H1 (cell line): ENCODE data around the gene DENND4C. TPM values are rescaled to one million over a fixed set of nuclear protein-coding genes. Genes with fewer than 3 reads are reported as not detected.

Source experiments
- CTCF ChIA-PET: fragments of 300-600 bp; sonication (Branson Sonifier 250); formaldehyde crosslinking; loops from one replicate; lab custom pipeline; 2021; ENCODE audit not compliant: partially characterized antibody; lab: Charles Lee
- POLR2A ChIA-PET: fragments of 300-600 bp; sonication (Branson Sonifier 250); formaldehyde crosslinking; loops from one replicate; lab custom pipeline; 2021; ENCODE audit warnings: inconsistent platforms; ENCODE audit not compliant: partially characterized antibody; lab: Charles Lee
- DNase-seq, 2 experiments: peaks; one replicate each; pipeline versions ENCODE4 v3.0.0 to v3.0.0-alpha.2; 2010 to 2022; ENCODE audit warnings: low spot score in 2 of 2, low read depth in 1 of 2, mixed read lengths in 1 of 2
- FAIRE-seq: peaks from 2 replicates; lab custom pipeline; 2011; peaks lifted over from hg19 to GRCh38; lab: Jason Lieb, UNC
- H2AFZ ChIP-seq: 2 replicates; pipeline ENCODE4 v1.8.1; 2012; ENCODE audit warnings: low read length, inconsistent platforms
- H2AK5ac ChIP-seq: 2 replicates; pipeline ENCODE4 v1.6.1; 2013; ENCODE audit warnings: low read depth, low read length
- H2BK120ac ChIP-seq: replicated peaks from 2 replicates; pipeline ENCODE3; 2013; ENCODE audit warnings: low read depth, low read length, inconsistent platforms
- H2BK12ac ChIP-seq: 2 replicates; pipeline ENCODE4 v1.6.1; 2013; ENCODE audit warnings: low read depth, low read length
- H2BK15ac ChIP-seq: 2 replicates; pipeline ENCODE4 v1.6.1; 2013; ENCODE audit warnings: low read length
- H2BK20ac ChIP-seq: 2 replicates; pipeline ENCODE4 v1.6.1; 2013; ENCODE audit warnings: low read length
- H2BK5ac ChIP-seq: 2 replicates; pipeline ENCODE4 v1.6.1; 2013; ENCODE audit warnings: low read depth, low read length
- H3K14ac ChIP-seq: 2 replicates; pipeline ENCODE4 v1.6.1; 2013; ENCODE audit warnings: inconsistent platforms; ENCODE audit not compliant: insufficient read length
- H3K18ac ChIP-seq: 2 replicates; pipeline ENCODE4 v1.6.1; 2013; ENCODE audit warnings: low read length; ENCODE audit errors: extremely low read depth
- H3K23ac ChIP-seq: 2 replicates; pipeline ENCODE4 v1.6.1; 2013; ENCODE audit warnings: inconsistent platforms; ENCODE audit not compliant: insufficient read length
- H3K23me2 ChIP-seq: 2 replicates; pipeline ENCODE4 v1.6.1; 2013; ENCODE audit warnings: low read depth, low read length
- H3K27ac ChIP-seq: 2 replicates; pipeline ENCODE4 v1.6.1; 2011; ENCODE audit warnings: low read depth, low read length, inconsistent platforms
- H3K27me3 ChIP-seq, 4 experiments: replicated peaks in 1 of 4; 1 replicate in 1 of 4; 2 replicates in 3 of 4; pipeline versions ENCODE4 v1.6.1 to v1.8.1; 2011 to 2013; ENCODE audit warnings: low read length in 3 of 4, mild to moderate bottlenecking in 3 of 4, inconsistent platforms in 2 of 4, mixed read lengths in 2 of 4, moderate library complexity in 1 of 4; ENCODE audit not compliant: control insufficient read depth in 3 of 4, insufficient read depth in 3 of 4; ENCODE audit errors: extremely low read depth in 1 of 4
- H3K36me3 ChIP-seq, 4 experiments: 2 replicates each; pipeline versions ENCODE4 v1.6.1 to v1.8.1; 2011 to 2013; ENCODE audit warnings: mild to moderate bottlenecking in 4 of 4, low read length in 3 of 4, moderate library complexity in 2 of 4, control low read depth in 1 of 4, inconsistent platforms in 1 of 4; ENCODE audit not compliant: insufficient read depth in 4 of 4, control insufficient read depth in 2 of 4
- H3K4ac ChIP-seq: replicated peaks from 2 replicates; pipeline ENCODE3; 2013; ENCODE audit warnings: low read length, low read depth, mixed read lengths, inconsistent platforms; ENCODE audit not compliant: insufficient read length
- H3K4me1 ChIP-seq, 4 experiments: replicated peaks in 1 of 4; 1 replicate in 1 of 4; 2 replicates in 3 of 4; pipeline versions ENCODE4 v1.6.1 to v1.8.1; 2011 to 2013; ENCODE audit warnings: low read length in 3 of 4, inconsistent platforms in 2 of 4, mixed read lengths in 1 of 4; ENCODE audit not compliant: insufficient read depth in 4 of 4, control insufficient read depth in 3 of 4
- H3K4me2 ChIP-seq, 2 experiments: 2 replicates each; pipeline versions ENCODE4 v1.6.1 to v1.8.1; 2011 to 2013; ENCODE audit warnings: low read depth in 2 of 2, low read length in 2 of 2, control low read depth in 1 of 2, inconsistent platforms in 1 of 2, mild to moderate bottlenecking in 1 of 2; ENCODE audit not compliant: insufficient read depth in 1 of 2
- H3K4me3 ChIP-seq, 4 experiments: fragments of 200-600, 300-600 bp in 1 of 4; sonication (generic), shearing (Covaris generic), sonication (Bioruptor Twin) in 1 of 4; 2 replicates each; pipeline versions ENCODE4 v1.5.1 to v1.8.1; 2011 to 2016; ENCODE audit warnings: low read length in 4 of 4, low read depth in 3 of 4, control low read depth in 2 of 4, inconsistent platforms in 2 of 4, mild to moderate bottlenecking in 2 of 4, mixed read lengths in 1 of 4, moderate library complexity in 1 of 4; ENCODE audit not compliant: insufficient read depth in 2 of 4; ENCODE audit errors: extremely low read depth in 1 of 4
- H3K56ac ChIP-seq: replicated peaks from 2 replicates; pipeline ENCODE3; 2013; ENCODE audit warnings: low read depth, mild to moderate bottlenecking, mixed read lengths, low read length, inconsistent platforms; ENCODE audit not compliant: insufficient read length
- H3K79me1 ChIP-seq: 2 replicates; pipeline ENCODE4 v1.6.1; 2013; ENCODE audit warnings: low read depth, low read length, control low read depth
- H3K79me2 ChIP-seq, 2 experiments: 2 replicates each; pipeline versions ENCODE4 v1.6.1 to v1.8.1; 2012 to 2013; ENCODE audit warnings: low read length in 2 of 2, mild to moderate bottlenecking in 2 of 2, inconsistent platforms in 1 of 2; ENCODE audit not compliant: insufficient read depth in 2 of 2, control insufficient read depth in 1 of 2
- H3K9ac ChIP-seq, 4 experiments: replicated peaks in 1 of 4; 1 replicate in 1 of 4; 2 replicates in 3 of 4; pipeline versions ENCODE4 v1.6.1 to v1.8.1; 2011 to 2013; ENCODE audit warnings: low read depth in 3 of 4, low read length in 3 of 4, control low read depth in 2 of 4, mild to moderate bottlenecking in 2 of 4, moderate library complexity in 2 of 4, inconsistent platforms in 1 of 4; ENCODE audit errors: extremely low read depth in 1 of 4
- H3K9me3 ChIP-seq, 2 experiments: 2 replicates each; pipeline versions ENCODE4 v1.6.1 to v1.8.1; 2012 to 2013; ENCODE audit warnings: mild to moderate bottlenecking in 2 of 2, moderate library complexity in 2 of 2, control low read depth in 1 of 2, inconsistent platforms in 1 of 2, low read depth in 1 of 2, low read length in 1 of 2, mixed read lengths in 1 of 2; ENCODE audit not compliant: insufficient read depth in 2 of 2
- H4K20me1 ChIP-seq, 2 experiments: replicated peaks in 1 of 2; 2 replicates each; pipeline versions ENCODE3 to v1.8.1; 2011 to 2013; ENCODE audit warnings: inconsistent platforms in 2 of 2, low read length in 2 of 2, mild to moderate bottlenecking in 1 of 2; ENCODE audit not compliant: insufficient read depth in 2 of 2, control insufficient read depth in 1 of 2
- H4K5ac ChIP-seq: 2 replicates; pipeline ENCODE4 v1.6.1; 2013; ENCODE audit warnings: low read length, low read depth, mixed read lengths, inconsistent platforms; ENCODE audit not compliant: insufficient read length
- H4K8ac ChIP-seq: 2 replicates; pipeline ENCODE4 v1.8.0; 2013; ENCODE audit warnings: mild to moderate bottlenecking, moderate library complexity, low read length, inconsistent platforms; ENCODE audit not compliant: insufficient read depth; ENCODE audit errors: extremely low read depth
- H4K91ac ChIP-seq: replicated peaks from 2 replicates; pipeline ENCODE3; 2013; ENCODE audit warnings: low read length, mixed read lengths, inconsistent platforms; ENCODE audit not compliant: insufficient read length
- BACH1 ChIP-seq: IDR thresholded peaks from 2 replicates; pipeline ENCODE4 v1.6.1; 2012; ENCODE audit warnings: low read length, improper control_type of control experiment
- BCL11A ChIP-seq, 2 experiments: IDR thresholded peaks; one replicate each; pipeline ENCODE4 v1.6.1; 2011; ENCODE audit warnings: low read depth in 2 of 2, low read length in 2 of 2, mild to moderate bottlenecking in 2 of 2
- BRCA1 ChIP-seq: IDR thresholded peaks from 2 replicates; pipeline ENCODE4 v1.6.1; 2012; ENCODE audit warnings: low read depth, low read length, improper control_type of control experiment
- CREB1 ChIP-seq: IDR thresholded peaks from 2 replicates; pipeline ENCODE4 v1.6.1; 2012; ENCODE audit warnings: inconsistent platforms
- CTBP2 ChIP-seq: IDR thresholded peaks from 2 replicates; pipeline ENCODE4 v1.7.0; 2011; ENCODE audit warnings: borderline replicate concordance, mild to moderate bottlenecking, moderate library complexity, mixed read lengths, low read length; ENCODE audit not compliant: insufficient read depth, insufficient read length
- EP300 ChIP-seq, 2 experiments: IDR thresholded peaks; 1 replicate in 1 of 2; 2 replicates in 1 of 2; pipeline ENCODE4 v1.6.1; 2011 to 2012; ENCODE audit warnings: low read depth in 2 of 2, low read length in 2 of 2, mild to moderate bottlenecking in 2 of 2, borderline replicate concordance in 1 of 2, inconsistent platforms in 1 of 2, moderate library complexity in 1 of 2
- GTF2F1 ChIP-seq: IDR thresholded peaks from 2 replicates; pipeline ENCODE4 v1.6.1; 2012; ENCODE audit warnings: low read depth, low read length, improper control_type of control experiment, borderline replicate concordance
- HDAC6 ChIP-seq: IDR thresholded peaks from one replicate; pipeline ENCODE4 v1.7.1; 2012; ENCODE audit warnings: low read depth, mild to moderate bottlenecking, inconsistent platforms, low read length, moderate library complexity
- JUND ChIP-seq: IDR thresholded peaks from 2 replicates; pipeline ENCODE4 v1.6.1; 2011; ENCODE audit warnings: mild to moderate bottlenecking, improper control_type of control experiment, low read length
- POU5F1 ChIP-seq: IDR thresholded peaks from 2 replicates; pipeline ENCODE4 v1.6.1; 2011; ENCODE audit warnings: low read depth, mild to moderate bottlenecking, low read length, moderate library complexity
- RAD21 ChIP-seq, 2 experiments: IDR thresholded peaks in 1 of 2; conservative IDR thresholded peaks in 1 of 2; 2 replicates each; pipeline ENCODE4 v1.6.1; 2011; ENCODE audit warnings: low read depth in 2 of 2, low read length in 2 of 2, improper control_type of control experiment in 1 of 2, inconsistent platforms in 1 of 2, mild to moderate bottlenecking in 1 of 2, moderate library complexity in 1 of 2
- SAP30 ChIP-seq: fragments of 300-600 bp; sonication (generic); IDR thresholded peaks from 2 replicates; pipeline ENCODE4 v1.7.1; 2012; ENCODE audit warnings: low read length, moderate library complexity, mild to moderate bottlenecking, inconsistent platforms; ENCODE audit not compliant: insufficient read depth, insufficient replicate concordance
- ZNF274 ChIP-seq: IDR thresholded peaks from 2 replicates; pipeline ENCODE4 v1.7.0; 2012; ENCODE audit warnings: low read length, borderline replicate concordance; ENCODE audit errors: extremely low read depth
- WGBS, 2 experiments: shearing (Covaris generic) in 1 of 2; methylation state at CpG; one replicate each; pipeline versions ENCODE4 v1.1.6 to v1.1.7; 2013 to 2015; ENCODE audit warnings: low lambda C conversion rate in 2 of 2, mixed read lengths in 2 of 2, inconsistent platforms in 1 of 2, low coverage in 1 of 2, missing lambda C conversion rate in 1 of 2; ENCODE audit not compliant: insufficient replicate concordance in 2 of 2, insufficient coverage in 1 of 2, insufficient read length in 1 of 2; ENCODE audit errors: extremely low coverage in 1 of 2, missing lambda C conversion rate in 1 of 2; 5-methylcytosine and 5-hydroxymethylcytosine counted together
- polyA plus RNA-seq, 7 experiments: library from polyadenylated mRNA; depleted of rRNA in 3 of 7; stranded (reverse) in 5 of 7; unstranded in 2 of 7; fragments of >200 nt in 5 of 7; fragments of 200-250 nt in 2 of 7; gene quantifications; 1 replicate in 5 of 7; 2 replicates in 1 of 7; 4 replicates in 1 of 7; pipeline versions ENCODE4 v1.2.1 to v1.2.3, GENCODE V29; 2011 to 2013; ENCODE audit warnings: missing spikeins in 2 of 7, mixed read lengths in 2 of 7
- total RNA-seq: library from RNA; stranded (reverse); fragmentation: NEBNext Ultra II Directional; extraction: Animal tissue kit (Norgen Biotek cat#: 25700); gene quantifications from 2 replicates; pipeline ENCODE4 v1.2.1, GENCODE V29; 2021

DENND4C gene
- total and polyA plus RNA-seq, 2 of the 8 experiments (the other 6 are each of a cell fraction or from before 2014, with no cell fraction given): 6.9 to 18.9 TPM

- no peak overlapping the region for H4K8ac ChIP-seq
- no peak overlapping the region for H3K18ac ChIP-seq
- H3K4me2 ChIP-seq: no peak overlapping the region
- no peak for DNase-seq
- H2AFZ ChIP-seq: no peak overlapping the region
- H4K20me1 ChIP-seq: peaks cover 3 to 8% of the 10 kb centered on the region in 2 experiments
- H3K56ac ChIP-seq: no peak overlapping the region
- FAIRE-seq: no peak
- H3K4me1 ChIP-seq: no peaks in the 10 kb centered on the region
- 87% methylated on average over 10 of the region's 10 CpGs; no CpG with 5 or more reads in 1 of the 2 experiments for WGBS, 2 experiments
- H4K5ac ChIP-seq: no peak overlapping the region
- peaks cover 2% of the 10 kb centered on the region; the same call in 1 of the 2 replicates for H3K79me1 ChIP-seq
- H2BK12ac ChIP-seq: no peak overlapping the region
- H2BK15ac ChIP-seq: no peak overlapping the region
- no peak overlapping the region for H3K4me3 ChIP-seq
- H2BK5ac ChIP-seq: no peak overlapping the region
- peaks cover 0 to 3% (median 0%) of the 10 kb centered on the region in 4 experiments; a peak in 1 of 8 replicates for H3K36me3 ChIP-seq
- no peak overlapping the region for H3K14ac ChIP-seq
- H4K91ac ChIP-seq: no peak overlapping the region
- H2BK120ac ChIP-seq: no peak overlapping the region
- peaks cover 8 to 93% of the 10 kb centered on the region in 2 experiments for H3K79me2 ChIP-seq
- H3K9me3 ChIP-seq: no peaks in the 10 kb centered on the region
- no peak overlapping the region for H3K23ac ChIP-seq
- no peaks in the 10 kb centered on the region for H3K27me3 ChIP-seq
- POLR2A ChIA-PET: interaction anchor here (2.7 kb wide), 1 partner anchor 13 kb away, joined by 12 read pairs; the partner anchor contains the start of gene DENND4C
- H3K9ac ChIP-seq: no peak overlapping the region
- H2AK5ac ChIP-seq: no peak overlapping the region
- no peak overlapping the region for H3K27ac ChIP-seq
- CTCF ChIA-PET: no interaction called here
- no peaks in the 10 kb centered on the region for H3K23me2 ChIP-seq
- no peak overlapping the region for H2BK20ac ChIP-seq
- H3K4ac ChIP-seq: no peak overlapping the region
- TF ChIP-seq CTBP2 (no peak), ZNF274 (no peak), BCL11A (IDR thresholded peaks at IDR 0.05; ENCODE audit: low read depth in 2 of 2, low read length in 2 of 2) (no peak), RAD21 (IDR thresholded peaks at IDR 0.05 in 1 of 2, conservative IDR thresholded peaks at IDR 0.05 in 1 of 2; ENCODE audit: low read depth in 2 of 2, low read length in 2 of 2) (no peak), CREB1 (no peak), POU5F1 (no peak), GTF2F1 (no peak), BRCA1 (no peak), SAP30 (no peak), EP300 (IDR thresholded peaks at IDR 0.05; ENCODE audit: borderline replicate concordance in 1 of 2, low read depth in 2 of 2, low read length in 2 of 2) (no peak), HDAC6 (no peak), BACH1 (no peak), JUND (no peak)
Measured at GRCh38 chr9:19243366-19244033, 13.0 kb downstream of the DENND4C start.
